Retina (tissue), 1 donor: Measurements from ENCODE around the gene INMT.
A peak's percentile ranks its signal among the peaks of the same experiment; 100 is the strongest.

ENCODE experiments used
- DNase-seq: peaks from one replicate; pipeline ENCODE4 v3.0.0-alpha.2; 2016

INMT gene

GRCh38 chr7:30788640-30789333 lies 36.9 kb downstream of the INMT start:
- no peak for DNase-seq

GRCh38 chr7:30789334-30789711 lies 37.4 kb downstream of the INMT start:
- DNase-seq: no peak

DNA sequence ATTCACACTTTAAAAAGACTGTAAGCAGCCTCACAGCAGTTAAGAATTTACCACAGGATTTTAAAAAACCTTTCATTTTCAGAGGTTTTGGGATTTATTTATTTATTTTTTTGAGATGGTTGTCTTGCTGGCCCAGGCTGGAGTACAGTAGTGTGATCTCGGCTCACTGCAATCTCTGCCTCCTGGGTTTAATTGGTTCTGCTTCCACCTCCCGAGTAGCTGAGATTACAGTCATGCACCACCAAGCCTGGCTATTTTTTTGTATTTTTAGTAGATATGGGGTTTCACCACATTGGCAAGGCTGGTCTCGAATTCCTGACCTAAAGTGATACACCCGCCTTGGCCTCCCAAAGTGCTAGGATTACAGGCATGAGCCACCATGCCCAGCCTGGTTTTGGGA lies 38.4 kb downstream of the INMT start:
- no peak for DNase-seq

- DNase-seq: no peak
Observed at GRCh38 chr7:30791114-30791513, 39.2 kb downstream of the INMT start.

DNA sequence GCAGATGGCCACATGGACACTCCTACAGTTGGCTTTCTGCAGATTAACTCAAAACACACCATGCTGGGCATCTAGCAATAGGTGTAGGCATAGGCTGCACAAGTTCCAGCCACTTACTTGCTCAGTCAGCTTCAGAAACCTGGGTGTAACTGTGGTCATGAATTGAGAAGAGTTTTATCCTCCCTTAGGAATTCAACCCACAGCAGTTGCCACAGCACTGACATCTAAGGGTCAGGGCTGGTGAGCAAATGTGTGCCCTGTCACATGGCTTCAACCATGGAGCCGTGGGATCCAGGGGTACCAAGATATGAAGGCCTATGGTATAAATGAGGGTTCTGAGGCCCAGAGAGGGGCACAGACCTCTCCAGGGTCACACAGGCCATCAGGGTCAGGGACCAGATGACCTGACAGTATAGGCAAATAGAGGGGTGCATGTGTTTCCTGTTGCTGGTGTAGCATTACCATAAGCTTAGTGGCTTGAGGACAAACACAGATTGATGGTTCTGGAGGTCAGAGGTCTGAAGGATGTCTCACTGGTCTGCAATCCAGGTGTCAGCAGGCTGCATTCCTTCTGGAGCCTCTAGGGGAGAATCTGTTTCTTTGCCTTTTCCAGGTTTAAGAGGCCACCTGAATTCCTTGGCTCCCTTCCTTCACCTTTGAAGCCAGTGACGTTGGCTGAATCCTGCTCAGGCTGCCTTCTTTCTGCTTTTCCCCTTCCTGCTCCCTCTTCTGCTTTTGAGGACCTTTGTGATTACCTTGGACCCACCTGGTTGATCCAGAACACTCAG lies 43.4 kb downstream of the INMT start:
- no peak for DNase-seq

DNA sequence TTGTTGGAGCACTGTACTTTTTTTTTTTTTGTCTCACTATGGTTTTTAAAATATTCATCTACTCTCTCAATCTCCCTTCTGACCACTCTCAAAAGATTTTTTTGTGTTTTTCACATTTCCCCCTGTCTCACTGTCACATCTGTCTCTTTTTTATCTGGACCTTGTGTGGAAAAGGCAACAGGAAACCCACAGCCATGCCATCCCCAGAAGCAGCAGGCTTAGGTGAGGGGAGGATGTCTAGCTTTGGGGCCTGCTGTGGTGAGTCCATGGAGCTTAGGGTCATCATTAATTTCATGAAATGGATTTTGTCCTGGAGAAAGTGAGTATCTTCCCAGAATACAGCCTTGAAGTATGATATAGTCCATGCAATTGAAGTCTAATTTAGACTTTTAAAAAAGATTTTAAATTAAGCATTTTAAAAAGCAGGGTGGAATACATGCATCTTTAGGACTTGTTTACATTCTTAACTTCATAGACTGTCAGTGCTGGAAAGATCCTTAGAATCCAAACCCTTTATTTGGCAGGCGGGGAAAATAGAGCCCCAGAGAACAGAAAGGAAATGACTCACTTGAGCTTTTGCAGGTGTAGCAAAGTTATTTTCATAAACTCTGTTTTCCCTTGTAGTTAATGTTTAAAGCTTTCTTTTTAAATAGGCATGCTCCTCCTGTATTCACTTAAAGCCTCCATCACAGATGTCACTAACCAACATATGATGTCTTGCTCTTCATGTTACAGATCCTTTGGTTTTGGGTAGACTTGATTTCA lies 44.4 kb downstream of the INMT start:
- DNase-seq: no peak

DNA sequence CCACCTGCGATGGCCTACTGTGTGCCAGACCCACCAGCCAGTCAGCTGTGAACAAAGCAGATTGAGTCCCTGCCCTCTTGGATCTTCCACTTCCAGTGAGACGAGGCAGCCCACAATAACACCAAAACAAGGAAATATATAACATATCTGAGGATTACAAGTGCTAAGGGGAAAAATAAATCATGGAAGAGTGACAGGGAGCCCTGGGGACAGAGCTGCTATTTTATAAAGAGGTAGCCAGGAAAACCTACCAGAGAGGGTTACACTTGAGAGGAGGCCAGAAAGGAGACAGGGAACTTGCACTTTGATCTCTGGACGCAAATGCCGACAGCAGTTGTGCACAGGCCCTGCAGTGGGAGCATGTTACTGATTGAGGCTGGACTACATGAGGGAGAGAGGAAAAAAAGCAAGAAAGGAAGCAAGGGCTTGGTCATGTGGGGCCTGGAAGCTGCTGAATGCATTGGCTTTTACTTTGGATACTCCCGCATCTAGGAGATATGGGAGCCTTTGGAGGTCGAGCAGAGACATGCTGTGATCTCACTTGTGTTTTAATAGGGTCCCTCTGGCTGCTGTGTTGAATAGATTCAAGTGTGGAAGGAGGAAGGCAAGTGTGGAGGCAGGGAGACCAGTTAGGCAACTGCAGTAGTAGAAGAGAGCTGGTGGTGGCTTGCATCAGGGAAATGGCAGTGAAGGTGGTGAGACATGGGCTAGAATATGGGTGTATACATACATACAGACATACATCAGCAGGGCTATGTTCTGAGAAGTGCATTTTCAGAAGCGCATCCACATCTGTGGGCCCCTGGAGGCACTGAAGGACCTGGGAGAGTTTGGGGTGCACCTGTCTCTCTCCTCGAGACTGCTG lies 45.5 kb downstream of the INMT start:
- no peak for DNase-seq

- DNase-seq: no peak
Observed at GRCh38 chr7:30799206-30799975, 47.5 kb downstream of the INMT start.

GRCh38 chr7:30799976-30800661 lies 48.2 kb downstream of the INMT start:
- DNase-seq: no peak

- DNase-seq: peak; percentile 87
Observed at GRCh38 chr7:30800785-30801252, 48.9 kb downstream of the INMT start.

- DNase-seq: no peak
Observed at GRCh38 chr7:30802812-30803211, 50.9 kb downstream of the INMT start.

DNA sequence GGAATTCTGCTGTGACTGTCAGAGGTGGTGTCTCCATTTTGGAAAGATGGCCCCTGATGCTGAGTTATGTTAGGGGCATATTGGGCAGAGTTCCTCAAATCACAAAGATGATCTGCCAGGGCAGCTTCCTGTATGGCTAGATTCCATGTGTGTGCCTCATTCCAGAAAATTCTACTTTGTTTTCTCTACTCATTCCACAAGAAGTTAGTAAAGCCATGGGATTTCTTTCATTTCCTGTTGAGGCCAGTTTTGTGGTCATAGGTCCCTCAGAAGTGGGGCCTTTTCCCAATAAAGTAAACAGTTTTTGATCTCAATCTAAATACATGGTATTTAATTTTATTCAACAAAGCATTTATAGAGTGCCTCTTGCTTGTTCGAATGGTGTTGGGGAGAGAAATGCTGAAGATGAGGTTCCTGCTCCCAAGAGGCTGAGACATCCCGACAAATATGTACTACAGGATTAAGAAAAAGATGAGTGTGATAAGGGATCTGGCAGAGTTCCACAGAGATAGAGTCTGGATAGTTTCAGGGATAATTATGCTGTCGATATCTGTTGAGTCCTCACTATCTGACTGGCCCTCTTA lies 52.2 kb downstream of the INMT start:
- no peak for DNase-seq

DNA sequence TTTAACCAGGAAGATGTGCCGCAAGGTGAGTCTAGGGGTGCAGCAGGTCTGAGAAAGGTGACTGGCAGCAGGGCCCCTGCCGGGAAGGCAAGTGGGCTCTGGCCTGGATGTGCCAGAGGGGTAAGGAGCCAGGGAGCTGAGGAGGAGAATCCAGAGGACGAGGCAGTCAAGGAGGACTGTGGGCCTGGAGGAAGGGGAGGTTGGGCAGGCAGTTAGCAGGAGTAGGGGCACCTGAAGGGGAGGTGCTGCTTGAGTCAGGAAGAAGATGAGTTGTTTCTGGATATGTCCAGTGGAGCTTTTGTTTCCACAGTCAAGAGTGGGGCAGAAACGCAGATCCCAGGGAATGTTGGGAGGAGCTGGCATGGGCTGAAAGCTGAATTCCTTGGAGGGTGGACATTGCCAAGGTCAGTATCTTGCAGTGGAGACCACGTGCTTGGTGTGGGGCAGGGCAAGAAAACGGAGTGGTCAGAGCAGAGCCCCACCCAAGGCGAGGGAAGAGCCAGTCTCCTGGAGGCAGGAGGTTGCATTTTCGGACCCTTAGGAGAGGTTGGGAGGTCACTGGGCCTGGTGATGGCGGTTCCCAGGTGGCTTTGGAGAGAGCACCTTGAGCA lies 53.3 kb downstream of the INMT start:
- no peak for DNase-seq

DNA sequence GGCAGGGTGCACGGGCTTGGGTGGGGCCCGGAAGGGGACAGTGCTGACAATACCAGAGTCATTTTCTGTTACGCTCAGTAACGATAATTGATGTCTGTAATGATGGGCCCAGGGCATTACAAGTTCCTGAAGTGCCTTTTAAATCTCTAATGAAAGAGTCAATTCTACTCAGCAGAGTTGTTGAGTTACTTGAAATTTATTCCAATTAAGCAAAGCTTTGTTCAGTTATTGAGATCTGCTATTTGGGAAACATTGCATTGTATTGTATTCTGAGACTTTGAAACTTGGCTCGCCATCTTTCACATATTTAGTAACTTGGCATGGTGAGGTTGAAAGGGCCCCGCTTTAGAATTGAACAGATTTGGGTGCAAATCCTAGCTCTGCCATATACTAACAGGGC lies 54.0 kb downstream of the INMT start:
- DNase-seq: no peak
